ENCODE measurements around the gene DDX5.

DNA sequence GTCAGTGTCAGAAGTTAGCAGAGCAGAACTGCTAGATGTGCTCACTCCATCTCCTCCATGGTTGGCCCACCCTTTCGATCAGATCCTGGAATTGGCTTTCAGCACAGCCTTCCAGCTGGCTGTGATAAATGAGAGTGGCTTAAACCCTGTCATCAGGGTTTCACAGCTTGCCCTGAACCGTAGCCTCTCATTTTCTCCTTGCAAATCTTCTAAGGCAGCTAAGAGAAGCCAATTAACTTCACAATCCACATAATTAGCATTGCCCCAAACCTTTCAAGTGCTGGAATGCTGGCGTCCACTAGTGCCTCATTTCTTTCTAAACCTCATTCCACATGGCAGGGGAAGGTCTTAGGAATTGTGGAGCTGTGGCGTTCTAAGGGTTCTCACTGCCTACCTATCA is 35.5 kb downstream of the DDX5 start:
- no peak for TF ChIP-seq POLR2A (IDR thresholded peaks at IDR 0.05)
- TF ChIP-seq, protein P1, sequence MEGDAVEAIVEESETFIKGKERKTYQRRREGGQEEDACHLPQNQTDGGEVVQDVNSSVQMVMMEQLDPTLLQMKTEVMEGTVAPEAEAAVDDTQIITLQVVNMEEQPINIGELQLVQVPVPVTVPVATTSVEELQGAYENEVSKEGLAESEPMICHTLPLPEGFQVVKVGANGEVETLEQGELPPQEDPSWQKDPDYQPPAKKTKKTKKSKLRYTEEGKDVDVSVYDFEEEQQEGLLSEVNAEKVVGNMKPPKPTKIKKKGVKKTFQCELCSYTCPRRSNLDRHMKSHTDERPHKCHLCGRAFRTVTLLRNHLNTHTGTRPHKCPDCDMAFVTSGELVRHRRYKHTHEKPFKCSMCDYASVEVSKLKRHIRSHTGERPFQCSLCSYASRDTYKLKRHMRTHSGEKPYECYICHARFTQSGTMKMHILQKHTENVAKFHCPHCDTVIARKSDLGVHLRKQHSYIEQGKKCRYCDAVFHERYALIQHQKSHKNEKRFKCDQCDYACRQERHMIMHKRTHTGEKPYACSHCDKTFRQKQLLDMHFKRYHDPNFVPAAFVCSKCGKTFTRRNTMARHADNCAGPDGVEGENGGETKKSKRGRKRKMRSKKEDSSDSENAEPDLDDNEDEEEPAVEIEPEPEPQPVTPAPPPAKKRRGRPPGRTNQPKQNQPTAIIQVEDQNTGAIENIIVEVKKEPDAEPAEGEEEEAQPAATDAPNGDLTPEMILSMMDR (IDR thresholded peaks at IDR 0.05), result no peak

All from tibial nerve (tissue), 3 donors.